HepG2 (cell line): Measurements from ENCODE around the gene SUMO4. TPM values are rescaled to one million over a fixed set of nuclear protein-coding genes. Genes with fewer than 3 reads are reported as not detected.

Source experiments
- AHR ChIP-seq: IDR thresholded peaks from 2 replicates; pipeline ENCODE4 v1.6.1; 2018; ENCODE audit warnings: missing genetic modification reagents, missing compliant biosample characterization
- DBP ChIP-seq: sonication (generic); formaldehyde crosslinking; IDR thresholded peaks from 2 replicates; pipeline ENCODE4 v1.4.0; 2020; ENCODE audit warnings: missing genetic modification reagents; ENCODE audit errors: not compliant biosample characterization
- ELF1 ChIP-seq: sonication (generic); formaldehyde crosslinking; IDR thresholded peaks from 2 replicates; pipeline ENCODE4 v1.4.0; 2020; ENCODE audit warnings: missing genetic modification reagents
- FOXO1 ChIP-seq: sonication (generic); formaldehyde crosslinking; IDR thresholded peaks from 2 replicates; pipeline ENCODE4 v1.4.0; 2020; ENCODE audit warnings: missing genetic modification reagents
- GATAD1 ChIP-seq: IDR thresholded peaks from 2 replicates; pipeline ENCODE4 v1.6.1; 2016; ENCODE audit warnings: missing genetic modification reagents, missing compliant biosample characterization
- MEF2D ChIP-seq: sonication (generic); formaldehyde crosslinking; IDR thresholded peaks from 2 replicates; pipeline ENCODE4 v1.5.1; 2020; ENCODE audit warnings: mild to moderate bottlenecking, missing genetic modification reagents
- MLXIP ChIP-seq: sonication (generic); formaldehyde crosslinking; IDR thresholded peaks from 2 replicates; pipeline ENCODE4 v1.9.0; 2021; ENCODE audit warnings: missing genetic modification reagents, borderline replicate concordance
- MNT ChIP-seq: fragments of 450-650 bp; IDR thresholded peaks from 2 replicates; pipeline ENCODE4 v1.6.1; 2016
- NR2C2 ChIP-seq: sonication (generic); formaldehyde crosslinking; IDR thresholded peaks from 2 replicates; pipeline ENCODE4 v1.4.0; 2020; ENCODE audit warnings: missing genetic modification reagents, mild to moderate bottlenecking, moderate library complexity, borderline replicate concordance
- PATZ1 ChIP-seq: sonication (generic); formaldehyde crosslinking; IDR thresholded peaks from 2 replicates; pipeline ENCODE4 v1.4.0; 2020; ENCODE audit warnings: missing genetic modification reagents
- PHF21A ChIP-seq: sonication (generic); formaldehyde crosslinking; IDR thresholded peaks from 2 replicates; pipeline ENCODE4 v1.5.0; 2020; ENCODE audit warnings: mild to moderate bottlenecking, missing genetic modification reagents
- POLR2A ChIP-seq, 2 experiments: IDR thresholded peaks; 2 replicates each; pipeline ENCODE4 v1.6.1; 2011; ENCODE audit warnings: low read depth in 2 of 2, low read length in 2 of 2, mild to moderate bottlenecking in 1 of 2, moderate library complexity in 1 of 2; ENCODE audit not compliant: insufficient read depth in 1 of 2
- SP140L ChIP-seq: sonication (generic); formaldehyde crosslinking; IDR thresholded peaks from 2 replicates; pipeline ENCODE4 v1.4.0; 2020; ENCODE audit warnings: missing genetic modification reagents, borderline replicate concordance
- ZBTB8A ChIP-seq: sonication (generic); formaldehyde crosslinking; IDR thresholded peaks from 2 replicates; pipeline ENCODE4 v1.4.0; 2020; ENCODE audit warnings: mild to moderate bottlenecking, low read depth, missing genetic modification reagents, borderline replicate concordance
- ZFY ChIP-seq: sonication (generic); formaldehyde crosslinking; IDR thresholded peaks from 2 replicates; pipeline ENCODE4 v1.4.0; 2020; ENCODE audit warnings: missing genetic modification reagents
- ZNF350 ChIP-seq: sonication (generic); formaldehyde crosslinking; IDR thresholded peaks from 2 replicates; pipeline ENCODE4 v1.4.0; 2020; ENCODE audit warnings: mild to moderate bottlenecking, low read depth, missing genetic modification reagents, borderline replicate concordance
- ZNF577 ChIP-seq: sonication (generic); formaldehyde crosslinking; IDR thresholded peaks from 2 replicates; pipeline ENCODE4 v1.4.0; 2020; ENCODE audit warnings: mild to moderate bottlenecking, low read depth, missing genetic modification reagents, borderline replicate concordance
- ZNF619 ChIP-seq: sonication (generic); formaldehyde crosslinking; IDR thresholded peaks from 2 replicates; pipeline ENCODE4 v1.4.0; 2020; ENCODE audit warnings: mild to moderate bottlenecking, missing genetic modification reagents
- ZNF670 ChIP-seq: sonication (generic); formaldehyde crosslinking; IDR thresholded peaks from 2 replicates; pipeline ENCODE4 v1.8.0; 2022; ENCODE audit warnings: mild to moderate bottlenecking, missing genetic modification reagents, borderline replicate concordance
- ZNF777 ChIP-seq: sonication (generic); formaldehyde crosslinking; IDR thresholded peaks from 2 replicates; pipeline ENCODE4 v1.4.0; 2020; ENCODE audit warnings: missing genetic modification reagents
- ZNF782 ChIP-seq: sonication (generic); formaldehyde crosslinking; IDR thresholded peaks from 2 replicates; pipeline ENCODE4 v1.4.0; 2020; ENCODE audit warnings: missing genetic modification reagents, mild to moderate bottlenecking, borderline replicate concordance
- polyA plus RNA-seq, 8 experiments: library from polyadenylated mRNA; depleted of rRNA in 3 of 8; stranded (reverse) in 7 of 8; unstranded in 1 of 8; fragments of >200 nt; fragmentation: Illumina TruSeq in 4 of 8; extraction: Trizol in 4 of 8; gene quantifications; 2 replicates each; pipeline versions ENCODE4 v1.2.1 to v1.2.3, GENCODE V29; 2011 to 2016; ENCODE audit warnings: low read depth in 4 of 8, missing spikeins in 1 of 8, mixed read lengths in 1 of 8; ENCODE audit not compliant: insufficient read depth in 1 of 8
- total RNA-seq, 5 experiments: library from RNA; depleted of rRNA; stranded (reverse); fragments of >200 nt; fragmentation: Illumina TruSeq; extraction: Trizol; gene quantifications; 2 replicates each; pipeline ENCODE4 v1.2.3, GENCODE V29; 2016; ENCODE audit warnings: low read depth in 1 of 5

SUMO4 gene
- total and polyA plus RNA-seq, 2 of the 13 experiments (the other 11 are each of a cell fraction or from before 2014, with no cell fraction given): 0.22 to 1.2 TPM

GRCh38 chr6:149431905-149432775 is 32.1 kb downstream of the SUMO4 start (continued):
- TF ChIP-seq MLXIP (no peak), NR2C2 (peak; percentile 43; the same call in 1 of the 2 replicates), PHF21A (CRISPR knock-in tag) (no peak), ZNF350 (CRISPR knock-in tag) (peak; percentile 74), MNT (no peak), MEF2D (CRISPR knock-in tag) (peak; percentile 80), ZNF782 (no peak), SP140L (CRISPR knock-in tag) (0 out of 2 replicates have a peak, but pooled peaks have one; percentile 53), ZNF670 (CRISPR knock-in tag) (no peak), PATZ1 (CRISPR knock-in tag) (peak; percentile 54; the same call in 1 of the 2 replicates), POLR2A (IDR thresholded peaks at IDR 0.05; ENCODE audit: insufficient read depth in 1 of 2, low read depth in 2 of 2, low read length in 2 of 2) (no peak), GATAD1 (CRISPR knock-in tag) (peak; percentile 57; the same call in 1 of the 2 replicates), ZNF619 (CRISPR knock-in tag) (peak; percentile 94), ZNF577 (CRISPR knock-in tag) (no peak), FOXO1 (peak; percentile 80), ZFY (CRISPR knock-in tag) (no peak; the same call in 1 of the 2 replicates), AHR (CRISPR knock-in tag) (peak; percentile 83; the same call in 1 of the 2 replicates), DBP (CRISPR knock-in tag) (no peak), ELF1 (CRISPR knock-in tag) (peak; percentile 28; the same call in 1 of the 2 replicates), ZBTB8A (CRISPR knock-in tag) (no peak), ZNF777 (CRISPR knock-in tag) (peak; percentile 27; the same call in 1 of the 2 replicates)
